GM19397 (cell line): Measurements from ENCODE around the gene POLR3E.

Experiments used
- ATAC-seq: cut with Tn5 transposase; IDR thresholded peaks from one replicate; pipeline ENCODE4 v1.9.1; 2021; ENCODE audit warnings: mild to moderate bottlenecking, moderate library complexity; ENCODE audit not compliant: unreplicated experiment

POLR3E gene, protein sequence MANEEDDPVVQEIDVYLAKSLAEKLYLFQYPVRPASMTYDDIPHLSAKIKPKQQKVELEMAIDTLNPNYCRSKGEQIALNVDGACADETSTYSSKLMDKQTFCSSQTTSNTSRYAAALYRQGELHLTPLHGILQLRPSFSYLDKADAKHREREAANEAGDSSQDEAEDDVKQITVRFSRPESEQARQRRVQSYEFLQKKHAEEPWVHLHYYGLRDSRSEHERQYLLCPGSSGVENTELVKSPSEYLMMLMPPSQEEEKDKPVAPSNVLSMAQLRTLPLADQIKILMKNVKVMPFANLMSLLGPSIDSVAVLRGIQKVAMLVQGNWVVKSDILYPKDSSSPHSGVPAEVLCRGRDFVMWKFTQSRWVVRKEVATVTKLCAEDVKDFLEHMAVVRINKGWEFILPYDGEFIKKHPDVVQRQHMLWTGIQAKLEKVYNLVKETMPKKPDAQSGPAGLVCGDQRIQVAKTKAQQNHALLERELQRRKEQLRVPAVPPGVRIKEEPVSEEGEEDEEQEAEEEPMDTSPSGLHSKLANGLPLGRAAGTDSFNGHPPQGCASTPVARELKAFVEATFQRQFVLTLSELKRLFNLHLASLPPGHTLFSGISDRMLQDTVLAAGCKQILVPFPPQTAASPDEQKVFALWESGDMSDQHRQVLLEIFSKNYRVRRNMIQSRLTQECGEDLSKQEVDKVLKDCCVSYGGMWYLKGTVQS

DNA sequence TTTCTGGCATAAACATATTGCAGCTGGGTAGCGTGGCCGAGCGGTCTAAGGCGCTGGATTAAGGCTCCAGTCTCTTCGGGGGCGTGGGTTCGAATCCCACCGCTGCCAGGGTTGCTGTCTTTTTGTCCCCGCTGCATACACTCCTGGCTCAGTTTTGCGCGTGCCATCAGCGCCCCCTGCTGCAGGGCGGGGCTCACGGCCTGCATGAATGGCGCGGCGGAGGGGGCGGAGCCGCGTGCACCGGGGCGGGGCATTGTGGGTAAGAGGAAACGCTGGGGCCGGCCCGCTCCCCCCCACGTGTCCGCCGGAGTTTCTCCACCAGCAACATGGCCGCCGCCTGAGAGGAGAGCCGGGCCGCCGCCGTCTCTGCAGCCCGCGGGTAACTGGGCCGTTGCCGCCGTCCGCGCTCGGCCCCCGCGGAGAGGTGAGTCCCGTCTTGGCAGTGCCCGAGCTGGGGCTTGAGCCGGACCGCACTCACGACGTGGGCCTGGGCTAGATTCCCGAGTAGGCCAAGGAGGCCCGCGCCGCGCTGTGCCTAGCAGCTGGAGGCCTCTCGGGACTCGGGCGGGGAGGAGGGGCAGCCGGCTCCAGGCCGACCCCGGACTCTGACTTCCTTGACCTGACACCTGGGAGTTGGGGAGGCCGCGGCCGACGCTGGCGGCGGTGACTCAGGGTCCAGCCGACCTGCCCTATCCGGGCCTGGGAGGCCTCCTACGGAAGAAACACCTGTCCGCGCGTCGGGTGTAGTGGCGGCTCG lies at the start of gene POLR3E:
POLR3E (plus strand) TSS at position 296 of the 757 bp plus-strand sequence. CDS start 5,560 bp downstream, outside the sequence.
- ATAC-seq: peak; percentile 92

DNA sequence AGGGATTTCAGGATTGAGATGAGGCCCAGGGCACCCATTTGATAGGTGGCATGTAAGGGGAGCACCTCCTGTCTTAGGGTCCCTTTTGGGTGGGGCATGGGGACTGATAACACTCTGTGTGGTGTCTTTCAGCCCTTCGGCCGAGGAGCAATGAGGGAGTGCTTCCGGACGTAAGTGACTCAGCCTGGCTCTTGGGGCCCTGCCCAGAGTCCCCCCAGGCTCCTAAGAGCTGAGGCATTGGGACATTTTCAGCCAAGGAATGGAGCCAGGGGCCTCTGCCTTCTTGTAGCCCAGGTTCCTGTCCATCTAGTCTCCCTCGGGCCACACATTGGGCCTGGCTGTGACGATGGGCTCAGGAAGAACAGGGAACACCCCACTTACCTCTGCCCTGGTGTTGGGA lies 46.7 kb upstream of the POLR3E start:
- ATAC-seq: no peak

DNA sequence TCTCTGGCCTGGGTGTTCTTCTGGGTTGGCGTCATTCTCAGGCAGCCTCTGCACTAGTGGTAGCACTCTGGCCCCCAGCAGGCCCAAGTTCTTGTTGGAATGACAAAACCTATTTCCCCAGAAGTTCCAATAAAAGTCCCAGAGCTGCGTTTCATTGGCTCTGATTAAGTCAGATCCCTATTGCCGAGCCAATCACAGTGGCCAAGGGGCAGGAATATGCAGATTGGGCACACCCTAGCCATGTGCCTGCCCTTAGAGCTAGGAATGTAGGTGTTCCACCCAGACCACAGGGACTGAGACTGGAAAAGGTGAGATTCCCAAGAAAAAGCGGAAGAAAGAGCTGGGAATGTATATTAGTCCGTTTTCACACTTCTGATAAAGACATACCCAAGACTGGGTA lies 44.9 kb upstream of the POLR3E start:
- no peak for ATAC-seq

DNA sequence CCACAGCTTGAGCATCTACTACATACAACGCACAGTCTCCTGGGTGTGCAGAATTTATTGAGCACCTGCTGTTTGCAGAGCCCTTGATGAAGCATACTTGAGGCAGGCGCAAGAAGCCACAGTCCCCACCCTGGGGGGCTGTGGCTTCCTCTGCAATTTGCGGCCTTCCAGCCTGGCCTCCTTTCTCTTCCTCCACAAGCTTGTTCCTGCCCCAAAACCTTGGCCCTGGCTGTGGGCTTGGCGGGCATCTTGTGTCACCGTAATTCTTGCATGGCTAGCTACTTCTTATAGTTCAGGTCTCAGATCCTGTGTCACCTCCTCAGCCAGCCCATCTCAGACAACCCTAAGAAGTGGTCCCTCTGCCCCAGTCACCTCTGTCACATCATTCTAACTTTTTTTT lies 43.9 kb upstream of the POLR3E start:
- no peak for ATAC-seq

DNA sequence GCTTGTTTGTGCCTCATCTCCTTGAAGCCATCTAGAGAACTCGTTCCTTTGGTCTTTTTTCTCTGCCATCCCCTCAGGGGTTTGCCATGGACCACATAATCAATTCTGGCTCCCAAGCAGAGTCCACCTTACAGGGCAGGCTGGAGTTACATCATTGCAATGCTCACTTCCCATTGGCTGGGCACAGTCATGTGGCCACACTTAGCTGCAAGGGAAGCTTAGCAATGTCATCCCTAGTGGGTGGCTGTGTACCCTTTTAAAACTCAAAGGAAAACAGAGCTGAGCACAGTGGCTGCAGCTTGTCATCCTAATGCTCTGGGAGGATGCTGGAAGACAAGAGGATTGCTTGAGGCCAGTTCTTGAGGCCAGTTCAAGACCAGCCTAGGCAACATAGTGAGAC lies 41.9 kb upstream of the POLR3E start:
- ATAC-seq: no peak

DNA sequence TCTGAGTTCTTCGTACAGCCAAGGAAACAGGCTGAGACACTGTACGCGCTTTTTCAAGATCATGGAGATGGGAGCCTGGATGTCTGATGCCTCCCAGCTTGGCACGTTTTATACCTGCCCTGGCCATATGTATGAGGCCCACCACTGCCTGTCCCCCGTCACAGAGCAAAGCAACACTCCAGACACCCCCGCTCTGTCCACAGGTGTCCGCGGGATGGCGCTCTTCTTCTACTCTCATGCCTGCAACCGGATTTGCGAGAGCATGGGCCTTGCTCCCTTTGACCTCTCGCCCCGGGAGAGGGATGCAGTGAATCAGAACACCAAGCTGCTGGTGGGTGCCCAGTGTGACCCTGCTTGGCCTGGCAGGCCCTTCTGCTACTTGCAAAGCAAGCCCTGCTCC lies 39.8 kb upstream of the POLR3E start:
- no peak for ATAC-seq

DNA sequence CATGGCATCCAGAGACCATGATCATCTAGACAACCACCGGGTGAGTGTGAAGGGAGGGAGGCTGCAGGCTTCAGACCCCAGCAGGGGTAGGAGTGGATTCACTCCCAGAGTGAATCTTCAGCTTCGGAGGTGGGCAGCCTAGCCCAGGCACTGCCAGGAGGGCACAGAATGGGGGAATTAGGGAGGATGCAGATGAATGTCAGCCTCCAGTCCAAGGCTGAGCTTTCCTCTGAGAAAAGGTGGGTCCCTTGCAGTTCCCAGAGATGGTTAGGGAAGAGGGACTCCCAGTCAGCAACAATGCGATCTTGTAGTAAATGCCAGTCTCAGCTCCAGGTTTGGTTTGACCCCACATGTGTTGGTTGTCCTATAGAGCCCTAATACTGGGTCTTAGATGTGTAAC lies 36.7 kb upstream of the POLR3E start:
- ATAC-seq: no peak

DNA sequence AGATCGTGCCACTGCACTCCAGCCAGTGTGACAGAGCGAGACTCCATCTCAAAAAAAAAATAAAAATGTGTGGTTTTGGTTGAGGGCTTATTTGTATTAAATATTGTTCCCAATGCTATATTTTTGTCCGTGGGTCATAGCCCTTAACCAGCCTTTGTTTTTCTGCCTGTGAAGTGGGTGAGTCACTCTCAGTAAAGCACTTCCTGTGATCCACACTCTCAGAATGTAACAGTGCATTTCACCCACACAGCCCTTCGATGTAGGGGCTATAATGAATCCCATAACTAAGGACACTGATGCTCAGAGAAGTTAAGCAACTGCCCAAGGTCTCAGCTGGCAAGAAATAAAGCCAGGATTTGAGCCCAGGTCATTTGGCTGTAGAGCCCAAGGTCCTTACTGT lies 34.7 kb upstream of the POLR3E start:
- ATAC-seq: no peak

DNA sequence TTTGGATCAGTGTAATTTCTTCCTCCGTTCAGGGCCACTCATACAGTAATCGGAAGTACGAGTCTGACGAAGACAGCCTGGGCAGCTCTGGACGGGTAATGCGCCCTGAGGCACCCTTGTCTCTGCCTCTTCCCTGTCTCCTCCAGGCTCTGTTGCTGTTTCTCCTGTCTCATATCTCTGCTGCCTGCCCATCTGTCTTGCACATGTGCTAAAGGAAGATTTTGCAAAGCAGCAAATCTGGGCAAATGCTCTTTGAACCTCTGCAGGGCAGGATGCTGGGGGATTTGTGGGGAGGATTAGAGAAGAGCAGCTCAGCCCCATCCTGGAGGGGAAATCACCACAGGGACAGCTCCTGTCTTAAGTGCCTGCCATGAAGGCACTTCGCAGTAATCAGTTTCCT lies 32.4 kb upstream of the POLR3E start:
- ATAC-seq: no peak

DNA sequence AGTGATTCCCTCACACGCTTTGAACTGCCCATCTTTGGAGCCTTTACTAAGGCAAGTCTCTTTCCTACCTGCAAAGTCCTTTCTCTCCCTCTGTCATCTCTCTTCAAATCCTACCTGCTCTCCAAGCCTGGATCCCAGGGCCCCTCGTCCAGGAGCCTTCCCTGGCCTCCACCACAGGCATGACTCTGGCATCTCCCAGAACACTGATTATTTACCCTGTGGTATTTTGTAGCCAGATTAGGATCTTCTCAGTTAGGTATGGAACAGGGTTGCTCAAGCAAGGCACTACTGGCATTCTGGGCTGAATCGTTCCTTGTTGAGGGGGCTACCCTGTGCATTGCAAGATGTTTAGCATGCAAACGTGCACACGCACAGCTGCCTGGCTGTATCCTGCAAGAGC lies 31.9 kb upstream of the POLR3E start:
- no peak for ATAC-seq

DNA sequence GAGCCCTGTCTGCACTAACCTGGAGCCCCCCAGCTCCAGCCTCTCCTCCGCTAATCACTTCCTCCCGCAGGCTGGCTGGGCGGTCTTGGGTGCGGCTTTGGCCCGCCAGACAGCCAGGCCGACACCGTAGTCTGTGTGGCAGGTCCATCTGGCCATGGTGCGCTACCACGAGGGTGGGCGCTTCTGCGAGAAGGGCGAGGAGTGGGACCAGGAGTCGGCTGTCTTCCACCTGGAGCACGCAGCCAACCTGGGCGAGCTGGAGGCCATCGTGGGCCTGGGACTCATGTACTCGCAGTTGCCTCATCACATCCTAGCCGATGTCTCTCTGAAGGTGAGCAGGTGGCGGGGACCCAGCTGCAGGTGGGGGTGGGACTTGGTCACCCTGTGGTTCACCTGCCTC lies 30.7 kb upstream of the POLR3E start:
- no peak for ATAC-seq

DNA sequence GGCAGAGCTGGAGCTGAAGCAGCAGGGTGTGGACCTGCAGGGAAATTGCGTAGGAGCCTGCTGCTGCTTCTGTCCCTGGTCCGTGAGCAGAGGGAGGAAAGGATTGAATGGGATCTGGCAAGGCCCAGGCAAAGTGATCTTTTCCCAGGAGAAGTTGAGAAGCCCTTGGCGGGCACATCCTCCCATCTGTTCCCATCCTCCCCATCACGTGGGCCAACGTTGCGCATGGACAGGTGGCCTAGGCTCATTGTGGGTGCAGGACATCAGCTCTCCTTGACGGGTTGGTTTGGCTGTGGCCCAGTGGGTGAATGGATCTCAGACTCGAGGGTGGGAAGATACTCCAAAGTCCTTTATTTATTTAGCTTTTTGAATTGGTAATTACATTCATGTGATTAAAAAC lies 29.4 kb upstream of the POLR3E start:
- ATAC-seq: no peak

DNA sequence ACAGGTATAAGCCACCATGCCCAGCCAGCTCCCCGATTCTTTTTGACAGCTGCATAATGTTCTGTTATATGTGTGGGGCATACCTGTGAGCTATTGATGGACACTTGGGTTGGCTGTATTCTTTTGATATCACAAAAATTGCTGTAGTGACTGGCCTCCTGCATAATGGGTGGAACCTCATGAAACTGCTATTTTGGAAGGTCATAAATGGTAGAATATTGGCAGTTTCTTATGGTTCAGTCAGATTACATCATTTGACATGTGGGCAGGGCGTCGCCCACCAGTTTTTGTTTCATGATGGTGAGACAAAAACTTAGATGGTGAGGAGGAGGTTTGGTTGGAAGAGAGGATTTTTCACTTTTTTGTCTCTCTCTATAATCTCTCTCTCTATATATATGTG lies 26.7 kb upstream of the POLR3E start:
- no peak for ATAC-seq

DNA sequence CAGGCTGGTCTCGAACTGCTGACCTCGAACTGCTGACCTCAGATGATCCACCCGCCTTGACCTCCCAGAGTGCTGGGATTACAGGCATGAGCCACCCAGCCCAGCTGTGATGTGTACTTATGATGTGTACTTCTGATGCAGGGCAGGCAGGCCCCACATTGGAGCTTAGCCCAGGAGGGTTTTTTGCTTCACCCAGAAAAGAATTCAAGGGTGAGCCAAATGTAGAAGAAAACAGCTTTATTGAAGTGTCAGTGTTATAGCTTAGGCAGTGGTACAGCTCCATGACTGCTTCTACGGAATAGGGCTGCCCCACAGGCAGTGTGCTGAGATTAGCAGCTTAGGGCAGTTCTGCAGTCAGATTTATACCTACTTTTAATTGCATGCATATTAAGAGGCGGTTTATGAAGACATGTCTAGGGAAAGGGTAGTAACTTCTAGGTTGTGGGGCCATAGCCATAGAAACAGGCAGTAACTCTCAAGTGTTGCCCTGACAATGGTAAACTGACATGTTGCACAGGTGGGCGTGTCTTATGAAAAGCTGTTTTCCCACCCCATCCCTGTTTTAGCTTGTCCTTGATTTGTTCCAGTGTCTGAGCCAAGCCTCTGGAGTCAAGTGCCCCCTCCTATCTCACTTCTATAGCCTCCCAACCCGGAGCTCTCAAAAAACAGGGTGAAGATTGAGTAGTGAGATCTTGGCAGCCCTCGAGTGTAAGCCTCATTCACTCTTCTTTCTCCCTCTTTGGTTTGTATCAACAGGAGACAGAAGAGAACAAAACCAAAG lies 24.1 kb upstream of the POLR3E start:
- ATAC-seq: no peak

DNA sequence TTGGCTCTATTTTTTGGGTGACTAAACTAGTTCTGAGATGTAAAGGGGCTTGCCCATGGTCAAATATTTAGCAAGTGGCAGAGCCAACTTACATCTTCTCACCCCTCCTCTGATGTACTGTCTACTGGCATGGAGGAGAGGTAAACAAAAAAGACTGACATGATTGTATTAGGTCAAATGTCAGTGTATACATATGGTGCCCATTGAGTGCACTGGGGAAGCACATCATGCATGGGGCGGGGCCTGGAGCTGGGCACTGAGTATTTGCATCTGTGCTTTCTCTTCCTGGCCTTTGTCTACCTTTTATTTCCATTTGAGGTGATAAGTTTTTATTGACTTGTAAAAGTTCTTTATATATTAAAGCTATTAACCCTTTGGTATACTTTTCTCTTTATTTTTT lies 22.3 kb upstream of the POLR3E start:
- no peak for ATAC-seq

DNA sequence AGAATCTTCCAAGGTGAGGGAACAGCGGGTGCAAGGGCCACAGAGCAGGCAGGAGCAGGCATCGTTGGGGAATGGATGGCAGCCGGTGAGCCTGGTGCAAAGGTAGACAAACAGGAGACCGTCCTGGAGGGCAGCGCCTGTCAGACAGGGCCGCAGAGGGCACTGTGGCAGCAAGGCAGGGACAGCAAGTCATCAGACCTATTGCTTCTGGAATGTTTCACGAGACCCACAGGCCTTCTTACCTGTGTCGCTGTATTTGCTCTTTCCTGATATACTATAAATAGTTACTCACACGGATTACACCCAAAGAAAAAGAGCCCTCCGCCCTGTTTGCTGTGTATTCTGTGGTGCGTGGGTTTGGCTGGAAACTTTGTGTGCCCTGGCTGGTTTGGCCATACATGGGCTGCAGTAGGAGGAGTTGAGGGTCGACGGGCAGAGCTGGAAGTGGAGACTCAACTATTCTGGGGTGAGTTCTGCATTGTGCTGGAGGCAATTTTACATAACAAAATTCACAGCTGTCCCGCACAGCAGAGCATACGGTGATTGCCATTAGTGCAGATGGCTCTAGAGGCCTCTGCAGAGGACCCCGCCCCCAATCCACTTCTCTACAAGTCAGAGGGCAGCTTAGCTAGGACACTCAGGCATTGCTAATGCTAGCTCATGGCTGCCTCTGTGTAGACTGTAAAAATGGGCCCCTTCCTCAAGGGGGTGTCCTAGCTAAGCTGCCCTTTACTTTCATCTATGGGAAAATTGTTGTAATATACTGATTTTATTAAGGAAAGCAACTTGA lies 18.6 kb upstream of the POLR3E start:
- no peak for ATAC-seq

DNA sequence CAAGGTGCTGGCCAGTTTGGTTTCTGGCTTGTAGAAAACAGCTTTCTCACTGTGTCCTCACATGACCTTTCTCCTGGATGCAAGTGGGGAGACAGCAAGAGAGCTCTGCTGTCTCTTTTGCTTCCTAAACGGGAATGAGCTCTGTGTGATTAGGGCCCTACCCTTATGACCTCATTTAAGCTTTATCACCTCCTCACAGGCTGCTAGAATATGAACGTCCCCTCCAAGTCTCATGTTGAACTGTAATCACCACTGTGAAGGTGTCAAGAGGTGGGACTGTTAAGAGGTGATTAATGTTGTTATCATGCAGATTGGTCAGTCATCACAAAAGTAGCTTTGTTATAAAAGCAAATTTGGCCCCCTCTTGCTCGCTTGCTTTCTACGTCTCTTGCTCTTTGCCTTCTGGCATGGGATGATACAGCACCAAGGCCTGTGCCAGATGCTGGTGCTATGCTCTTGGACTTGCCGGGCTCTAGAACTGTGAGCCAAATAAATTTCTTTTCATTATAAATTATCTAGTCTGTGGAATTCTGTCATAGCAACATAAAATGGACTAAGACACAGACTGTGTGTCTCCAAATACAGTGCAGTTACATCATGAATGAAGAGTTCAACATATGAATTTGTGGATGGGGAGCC lies 14.8 kb upstream of the POLR3E start:
- ATAC-seq: no peak

DNA sequence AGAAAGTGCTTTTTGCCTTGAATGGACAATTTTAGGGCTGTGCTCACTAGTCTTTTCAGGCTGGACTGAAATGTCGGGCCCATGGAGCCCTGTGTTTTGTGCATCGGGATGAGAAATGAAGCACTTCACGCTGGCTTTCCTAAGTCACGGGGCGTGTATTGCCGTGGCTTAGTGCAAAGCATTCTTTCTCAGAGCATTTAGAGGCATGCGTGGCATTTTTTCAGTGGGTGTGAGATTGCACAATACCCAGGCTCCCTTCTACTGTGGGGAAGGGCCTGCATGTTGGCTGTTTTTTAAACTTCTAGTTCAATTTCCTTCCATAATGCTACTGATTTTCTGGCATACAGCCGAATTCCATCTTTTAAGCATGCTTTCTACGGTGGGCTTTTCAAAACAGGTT lies 12.6 kb upstream of the POLR3E start:
- ATAC-seq: no peak

DNA sequence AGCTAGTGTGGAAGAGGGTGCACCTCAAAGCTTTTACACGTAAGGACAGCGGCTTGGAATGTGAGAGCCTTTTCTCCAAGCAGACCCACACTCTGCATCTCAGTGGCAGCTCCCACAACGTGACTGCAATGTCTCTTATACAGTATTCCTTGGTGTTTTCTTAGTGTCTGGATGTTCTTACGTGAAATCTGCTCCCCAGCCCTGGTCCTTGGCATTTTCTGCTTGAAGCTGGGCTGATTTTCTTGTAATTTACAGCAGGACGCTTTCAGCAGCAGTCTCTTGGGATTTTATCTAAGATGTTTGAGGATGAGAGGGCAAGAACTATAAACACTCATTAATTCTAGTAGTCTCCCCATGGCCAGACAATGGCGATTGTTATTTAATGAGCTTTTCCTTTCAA lies 12.1 kb upstream of the POLR3E start:
- no peak for ATAC-seq

DNA sequence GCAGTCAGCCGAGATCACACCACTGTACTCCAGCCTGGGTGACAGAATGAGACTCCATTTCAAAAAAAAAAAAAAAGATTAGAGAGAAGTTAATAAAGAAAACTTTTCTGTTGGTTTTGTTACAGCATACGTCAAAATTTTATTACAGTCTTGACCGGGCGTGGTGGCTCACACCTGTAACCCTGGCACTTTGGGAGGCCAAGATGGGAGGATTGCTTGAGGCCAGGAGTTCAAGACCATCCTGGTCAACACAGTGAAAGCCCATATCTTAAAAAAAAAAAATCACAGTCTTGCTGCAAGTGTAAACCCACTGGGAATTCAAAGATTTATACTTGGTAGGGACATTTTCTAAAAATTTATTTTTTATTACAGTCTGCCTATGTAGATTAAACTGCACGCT lies 6.2 kb upstream of the POLR3E start:
- ATAC-seq: no peak
